GM12873 (cell line): ENCODE data around the gene CEP128.

Experiments
- CTCF ChIP-seq: IDR thresholded peaks from 2 replicates; pipeline ENCODE4 v1.5.1; 2012; ENCODE audit warnings: low read depth, mild to moderate bottlenecking, moderate library complexity, low read length, control low read depth; ENCODE audit not compliant: insufficient read depth; ENCODE audit errors: missing control alignments

CEP128 gene

GRCh38 chr14:80681651-80682050 lies 259.9 kb downstream of the CEP128 start:
- TF ChIP-seq CTCF = no peak

DNA sequence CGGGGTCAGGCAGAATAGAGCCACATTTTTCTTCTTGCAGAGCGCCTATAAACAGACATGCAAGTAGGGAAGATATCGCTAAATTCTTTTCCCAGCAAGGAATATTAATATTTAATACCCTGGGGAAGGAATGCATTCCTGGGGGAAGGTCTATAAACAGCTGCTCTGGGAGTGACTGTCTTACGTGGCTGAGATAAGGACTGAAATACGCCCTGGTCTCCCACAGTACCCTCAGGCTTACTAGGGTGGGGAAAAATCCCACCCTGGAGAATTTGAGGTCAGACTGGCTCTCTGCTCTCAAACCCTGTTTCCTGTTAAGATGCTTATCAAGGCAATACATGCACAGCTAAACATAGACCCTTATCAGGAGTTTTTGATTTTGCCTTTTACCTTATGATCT lies 262.3 kb downstream of the CEP128 start:
- TF ChIP-seq CTCF = no peak

DNA sequence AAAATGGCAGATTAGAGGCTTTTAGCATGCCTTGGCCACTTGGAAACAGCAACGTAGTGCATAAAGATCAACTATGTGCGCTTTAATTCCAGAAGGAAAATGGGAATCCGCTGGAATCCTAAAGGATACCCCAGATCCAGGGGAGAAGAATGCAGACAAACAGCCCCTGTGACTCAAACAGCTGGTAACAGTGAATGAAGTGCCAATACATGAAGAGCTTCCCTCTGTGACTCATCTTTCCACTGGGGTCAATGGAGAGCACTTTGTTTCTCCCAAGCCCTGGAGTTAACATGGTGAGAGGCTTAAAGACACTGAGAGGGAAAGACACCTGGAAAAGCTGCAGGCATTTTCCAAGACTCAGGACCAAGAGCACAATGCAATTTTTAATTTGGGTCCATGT lies 263.1 kb downstream of the CEP128 start:
- no peak for TF ChIP-seq CTCF

DNA sequence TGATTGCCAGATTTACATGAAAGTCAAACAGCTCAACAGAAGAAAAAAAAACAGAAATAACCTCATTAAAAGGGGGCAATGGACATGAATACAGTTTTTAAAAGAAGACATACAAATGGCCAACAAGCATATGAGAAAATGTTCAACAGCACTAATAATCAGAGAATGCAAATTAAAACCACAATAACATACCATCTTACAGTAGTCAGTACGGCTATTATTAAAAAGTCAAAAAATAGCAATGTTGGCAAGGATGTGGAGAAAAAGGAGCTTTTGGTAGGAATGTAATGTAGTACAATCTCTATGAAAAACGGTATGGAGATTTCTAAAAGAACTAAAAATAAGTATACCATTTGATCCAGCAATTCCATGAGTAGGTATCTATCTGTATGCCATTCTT lies 272.1 kb downstream of the CEP128 start:
- no peak for TF ChIP-seq CTCF

GRCh38 chr14:80664576-80664975 lies 277.0 kb downstream of the CEP128 start:
- no peak for TF ChIP-seq CTCF

GRCh38 chr14:80663541-80663940 lies 278.0 kb downstream of the CEP128 start:
- TF ChIP-seq CTCF = no peak

- no peak for TF ChIP-seq CTCF
These were observed 281.8 kb downstream of the CEP128 start for GRCh38 chr14:80659783-80660182.

DNA sequence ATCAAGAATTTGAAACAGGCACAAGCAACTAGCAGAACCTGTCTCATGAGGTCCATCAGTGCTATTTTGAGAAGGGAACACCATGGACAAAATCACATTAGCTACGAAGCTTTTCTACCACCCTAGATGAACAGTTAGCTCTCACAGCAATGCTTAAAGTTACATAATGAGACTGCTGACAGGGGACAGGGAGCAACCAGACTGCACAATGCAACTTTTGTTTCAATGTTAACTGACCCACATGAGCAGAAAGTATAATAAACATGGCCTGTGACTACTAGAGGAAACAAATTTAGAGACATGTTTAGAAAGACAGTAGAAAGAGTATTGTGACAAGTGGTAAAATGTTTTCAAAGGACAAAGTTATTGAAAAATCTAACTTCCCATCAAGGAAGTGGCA lies 282.8 kb downstream of the CEP128 start:
- no peak for TF ChIP-seq CTCF
